Right atrium auricular region (tissue), 2 donors: Measurements from ENCODE around the gene IQGAP1. TPM values are rescaled to one million over a fixed set of nuclear protein-coding genes. Genes with fewer than 3 reads are reported as not detected.
A peak's percentile ranks its signal among the peaks of the same experiment; 100 is the strongest.

Source experiments
- DNase-seq: peaks from one replicate; pipeline ENCODE4 v3.0.0-alpha.2; 2019; ENCODE audit warnings: low spot score
- H3K27ac ChIP-seq, 2 donors: fragments of 200-600 bp; sonication (generic); 1 replicate in 1 of 2; 2 replicates in 1 of 2; pipeline ENCODE4 v1.5.1; 2016 to 2019
- H3K27me3 ChIP-seq, 2 donors: fragments of 200-600 bp; sonication (generic); one replicate each; pipeline versions ENCODE4 v1.5.1 to v1.6.0; 2017 to 2019
- H3K36me3 ChIP-seq: fragments of 200-600 bp; sonication (generic); one replicate; pipeline ENCODE4 v1.5.1; 2016
- H3K4me1 ChIP-seq, 2 donors: fragments of 200-600 bp; sonication (generic); one replicate each; pipeline versions ENCODE4 v1.5.1 to v1.6.0; 2017 to 2019
- H3K4me3 ChIP-seq, 2 donors: fragments of 200-600 bp; sonication (generic); 1 replicate in 1 of 2; 2 replicates in 1 of 2; pipeline ENCODE4 v1.5.1; 2017 to 2019; ENCODE audit warnings: mild to moderate bottlenecking in 1 of 2, moderate library complexity in 1 of 2
- H3K9me3 ChIP-seq, 2 donors: fragments of 200-600 bp; sonication (generic); one replicate each; pipeline ENCODE4 v1.5.1; 2019
- total RNA-seq, 2 donors: library from RNA; depleted of rRNA; stranded (reverse); fragments of >200 nt; gene quantifications; one replicate each; pipeline ENCODE4 v1.1.0, GENCODE V29; 2016
- TF ChIP-seq, protein P1 (sequence below), 2 donors: fragments of 200-600 bp; sonication (generic); IDR thresholded peaks; one replicate each; pipeline ENCODE4 v1.5.1; 2019; ENCODE audit warnings: antibody characterized with exemption in 2 of 2

IQGAP1 gene
- total RNA-seq, 2 donors from 2014 or later, result 56.5 to 96.3 TPM

DNA sequence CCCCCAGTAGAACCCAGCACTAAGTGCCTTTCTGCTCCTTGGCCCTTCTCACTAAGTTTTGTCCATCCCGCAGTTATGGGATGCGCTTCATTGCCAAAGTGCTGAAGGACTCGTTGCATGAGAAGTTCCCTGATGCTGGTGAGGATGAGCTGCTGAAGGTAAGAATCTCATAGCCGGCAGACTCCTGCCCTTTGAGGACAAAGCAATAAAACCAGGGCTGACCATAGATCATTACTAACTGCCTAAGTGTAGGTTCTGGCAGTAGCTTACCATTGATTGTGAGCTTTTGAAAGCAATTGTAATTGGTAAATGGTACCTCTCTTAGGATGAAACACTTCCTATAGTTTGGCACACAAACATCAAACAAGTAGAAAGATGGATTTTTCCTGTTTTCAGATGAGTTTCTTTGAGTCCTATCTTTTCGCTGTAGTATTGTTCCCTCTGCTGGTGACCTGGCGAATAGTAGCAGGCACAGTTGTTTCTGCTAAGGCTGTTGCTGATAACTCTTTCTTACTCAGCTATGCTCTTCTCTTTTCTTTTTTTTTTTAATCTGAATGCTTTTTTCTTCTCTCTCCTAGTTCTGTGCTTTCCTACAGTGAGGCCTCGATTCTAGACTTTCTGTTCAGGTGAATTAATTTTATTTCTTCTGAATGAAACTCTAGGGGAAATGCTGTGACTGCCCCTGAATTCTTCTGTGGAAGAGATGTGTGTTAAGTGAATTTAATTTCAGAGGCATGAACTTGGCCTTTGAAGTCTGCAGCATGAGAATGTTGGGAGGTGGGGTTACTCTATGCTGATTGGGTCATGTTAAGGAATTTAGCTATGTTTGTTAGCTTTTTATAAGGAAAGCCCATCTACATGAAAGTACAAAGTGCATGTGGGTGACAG, 94.3 kb downstream of the IQGAP1 start:
- H3K4me3 ChIP-seq, result no peak overlapping the region
- H3K27me3 ChIP-seq, result no peaks in the 10 kb centered on the region
- H3K36me3 ChIP-seq, result peaks cover 91% of the 10 kb centered on the region
- TF ChIP-seq, protein P1, sequence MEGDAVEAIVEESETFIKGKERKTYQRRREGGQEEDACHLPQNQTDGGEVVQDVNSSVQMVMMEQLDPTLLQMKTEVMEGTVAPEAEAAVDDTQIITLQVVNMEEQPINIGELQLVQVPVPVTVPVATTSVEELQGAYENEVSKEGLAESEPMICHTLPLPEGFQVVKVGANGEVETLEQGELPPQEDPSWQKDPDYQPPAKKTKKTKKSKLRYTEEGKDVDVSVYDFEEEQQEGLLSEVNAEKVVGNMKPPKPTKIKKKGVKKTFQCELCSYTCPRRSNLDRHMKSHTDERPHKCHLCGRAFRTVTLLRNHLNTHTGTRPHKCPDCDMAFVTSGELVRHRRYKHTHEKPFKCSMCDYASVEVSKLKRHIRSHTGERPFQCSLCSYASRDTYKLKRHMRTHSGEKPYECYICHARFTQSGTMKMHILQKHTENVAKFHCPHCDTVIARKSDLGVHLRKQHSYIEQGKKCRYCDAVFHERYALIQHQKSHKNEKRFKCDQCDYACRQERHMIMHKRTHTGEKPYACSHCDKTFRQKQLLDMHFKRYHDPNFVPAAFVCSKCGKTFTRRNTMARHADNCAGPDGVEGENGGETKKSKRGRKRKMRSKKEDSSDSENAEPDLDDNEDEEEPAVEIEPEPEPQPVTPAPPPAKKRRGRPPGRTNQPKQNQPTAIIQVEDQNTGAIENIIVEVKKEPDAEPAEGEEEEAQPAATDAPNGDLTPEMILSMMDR (IDR thresholded peaks at IDR 0.05), result peak; percentile 61 to 85
- H3K4me1 ChIP-seq, result no peaks in the 10 kb centered on the region
- DNase-seq, result no peak
- no peak overlapping the region for H3K27ac ChIP-seq
- no peaks in the 10 kb centered on the region for H3K9me3 ChIP-seq

DNA sequence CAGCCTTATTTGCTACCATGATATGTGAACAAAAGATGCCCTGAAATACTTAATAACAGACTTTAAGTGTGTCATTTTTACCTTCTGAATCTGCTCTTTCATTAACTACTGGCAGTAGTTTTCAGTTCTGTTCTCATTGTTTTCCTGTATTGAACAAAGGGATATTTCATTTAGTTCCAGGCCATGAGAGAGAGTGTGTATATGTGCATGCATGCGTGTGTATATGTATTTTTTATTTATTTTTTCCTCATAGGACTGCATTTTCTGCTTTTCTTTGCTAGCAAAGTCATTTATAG, 94.9 kb downstream of the IQGAP1 start:
- TF ChIP-seq, protein P1 (IDR thresholded peaks at IDR 0.05), result no peak
- no peak for DNase-seq
- no peaks in the 10 kb centered on the region for H3K9me3 ChIP-seq
- no peak overlapping the region for H3K27ac ChIP-seq
- no peak overlapping the region for H3K4me3 ChIP-seq
- H3K4me1 ChIP-seq, result no peaks in the 10 kb centered on the region
- no peaks in the 10 kb centered on the region for H3K27me3 ChIP-seq
- peaks cover 91% of the 10 kb centered on the region for H3K36me3 ChIP-seq

DNA sequence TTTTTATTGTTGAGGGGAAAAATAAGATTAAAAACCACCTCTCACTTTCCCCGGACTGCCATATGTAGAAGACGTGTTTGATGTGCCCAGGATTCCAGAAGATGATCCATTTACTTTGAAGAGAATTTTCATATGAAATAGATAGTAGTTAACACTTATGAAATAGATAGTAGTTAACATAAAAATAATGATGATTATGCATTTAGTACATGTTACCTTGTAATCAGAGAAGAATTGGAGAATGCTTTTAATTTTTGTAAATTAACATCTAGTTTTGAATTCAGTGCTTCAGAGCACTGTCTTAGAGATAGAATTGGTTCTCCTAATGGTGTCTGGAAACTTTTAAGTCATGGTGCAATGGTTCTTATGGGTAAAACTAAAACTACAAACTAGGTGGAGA, 95.6 kb downstream of the IQGAP1 start:
- Histone ChIP-seq H3K27me3 (no peaks in the 10 kb centered on the region), H3K36me3 (peaks cover 91% of the 10 kb centered on the region), H3K4me1 (no peaks in the 10 kb centered on the region), H3K27ac (no peak overlapping the region), H3K4me3 (no peak overlapping the region), H3K9me3 (no peaks in the 10 kb centered on the region)
- TF ChIP-seq, protein P1 (IDR thresholded peaks at IDR 0.05), result no peak
- DNase-seq, result no peak

DNA sequence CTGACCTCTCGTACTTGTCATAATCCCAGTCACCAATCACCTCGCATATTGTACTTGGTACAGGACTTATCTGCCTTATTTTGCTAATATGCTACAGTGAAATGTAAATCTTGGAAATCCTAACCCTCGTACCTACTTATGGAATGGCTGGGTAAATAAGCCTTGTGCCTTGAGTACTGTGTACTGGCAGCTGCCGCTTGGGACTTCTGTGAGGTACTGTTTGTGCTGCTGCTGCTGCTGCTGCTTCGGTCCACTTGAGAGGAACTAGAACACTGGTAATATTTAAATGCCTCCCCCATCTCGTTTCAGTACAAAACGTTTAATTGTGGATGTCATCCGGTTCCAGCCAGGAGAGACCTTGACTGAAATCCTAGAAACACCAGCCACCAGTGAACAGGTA, 99.1 kb downstream of the IQGAP1 start:
- H3K9me3 ChIP-seq, result no peaks in the 10 kb centered on the region
- DNase-seq, result no peak
- H3K36me3 ChIP-seq, result peaks cover 98% of the 10 kb centered on the region
- TF ChIP-seq, protein P1 (IDR thresholded peaks at IDR 0.05), result no peak
- no peaks in the 10 kb centered on the region for H3K4me1 ChIP-seq
- no peak overlapping the region for H3K27ac ChIP-seq
- no peak overlapping the region for H3K4me3 ChIP-seq
- no peaks in the 10 kb centered on the region for H3K27me3 ChIP-seq

DNA sequence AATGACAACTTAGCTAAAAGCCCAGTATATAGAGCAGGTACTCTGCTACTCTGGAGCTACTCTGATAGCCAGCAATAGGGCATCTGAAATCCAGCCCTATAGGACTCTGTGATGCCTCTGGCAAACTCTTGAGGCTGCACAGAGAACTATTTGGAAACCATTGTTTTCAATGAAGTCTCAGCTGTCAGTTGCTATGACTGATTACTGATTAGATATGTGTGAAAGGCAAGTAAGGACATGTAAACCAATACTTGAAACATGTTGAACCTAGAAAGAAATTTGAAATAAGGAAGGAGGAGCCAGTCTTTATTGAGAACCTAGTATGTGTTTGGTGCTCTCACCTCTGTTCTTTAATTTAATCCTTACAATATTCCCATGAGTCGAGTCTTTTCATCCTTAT, 101.5 kb downstream of the IQGAP1 start:
- TF ChIP-seq, protein P1 (IDR thresholded peaks at IDR 0.05), result no peak
- no peak for DNase-seq
- H3K27me3 ChIP-seq, result no peaks in the 10 kb centered on the region
- H3K9me3 ChIP-seq, result no peaks in the 10 kb centered on the region
- no peaks in the 10 kb centered on the region for H3K4me1 ChIP-seq
- H3K27ac ChIP-seq, result no peak overlapping the region
- no peak overlapping the region for H3K4me3 ChIP-seq
- peaks cover 96% of the 10 kb centered on the region for H3K36me3 ChIP-seq

DNA sequence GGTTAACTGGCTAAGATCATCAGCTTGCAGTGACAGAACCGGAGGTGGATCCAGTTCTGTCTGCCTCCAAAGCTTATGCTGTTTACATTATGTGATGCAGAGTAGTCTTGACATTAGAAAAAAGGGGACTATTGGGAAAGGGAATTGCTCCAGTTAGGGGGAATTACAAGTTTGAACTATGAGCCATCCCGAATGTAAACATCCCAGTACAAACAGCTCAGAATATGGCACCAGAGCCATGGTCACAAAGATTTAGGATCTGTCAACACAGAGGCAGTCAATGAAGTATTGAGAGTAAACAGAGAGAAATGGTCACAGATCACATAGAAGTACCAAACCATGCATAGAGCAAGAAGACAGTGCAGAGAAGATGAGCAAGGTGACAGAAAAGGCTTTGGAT, 101.9 kb downstream of the IQGAP1 start:
- Histone ChIP-seq H3K9me3 (no peaks in the 10 kb centered on the region), H3K27ac (no peak overlapping the region), H3K36me3 (peaks cover 96% of the 10 kb centered on the region), H3K4me3 (no peak overlapping the region), H3K4me1 (no peaks in the 10 kb centered on the region), H3K27me3 (no peaks in the 10 kb centered on the region)
- no peak for DNase-seq
- TF ChIP-seq, protein P1 (IDR thresholded peaks at IDR 0.05), result no peak
